ENCODE data around the gene NARF.

The NARF gene

GRCh38 chr17:82470065-82470464, 11.5 kb downstream of the NARF start:
- H3K27ac ChIP-seq (ENCODE audit: low read depth, low read length), result no peak overlapping the region
- peaks cover 10% of the 10 kb centered on the region; the same call in 1 of the 2 replicates for H3K36me3 ChIP-seq (ENCODE audit: low read length)
- H3K27me3 ChIP-seq (ENCODE audit: low read length), result no peaks in the 10 kb centered on the region
- H2AFZ ChIP-seq (ENCODE audit: low read depth, low read length, severe bottlenecking), result no peak overlapping the region
- no peak overlapping the region for H3K9ac ChIP-seq (ENCODE audit: low read length)
- H3K4me2 ChIP-seq (ENCODE audit: low read depth, low read length, poor library complexity, severe bottlenecking), result no peak overlapping the region
- no peak overlapping the region for H3K4me3 ChIP-seq (ENCODE audit: insufficient read depth, low read length, poor library complexity, severe bottlenecking)
- H3K9me3 ChIP-seq (ENCODE audit: insufficient read depth, low read length), result no peaks in the 10 kb centered on the region
- H3K9me2 ChIP-seq (replicated peaks; ENCODE audit: insufficient read depth, low read length), result no peaks in the 10 kb centered on the region
- no peaks in the 10 kb centered on the region for H3F3A ChIP-seq (ENCODE audit: insufficient read depth)
- H4K20me1 ChIP-seq (ENCODE audit: low read depth, low read length), result no peaks in the 10 kb centered on the region
- no peak for TF ChIP-seq EZH2phosphoT487 (conservative IDR thresholded peaks at IDR 0.05; ENCODE audit: low read length)
- no peak for TF ChIP-seq CTCF (IDR thresholded peaks at IDR 0.05; ENCODE audit: insufficient read depth, low read length, poor library complexity, severe bottlenecking)
- no peaks in the 10 kb centered on the region for H3K79me2 ChIP-seq (ENCODE audit: insufficient read depth, low read length)

- TF ChIP-seq CTCF (IDR thresholded peaks at IDR 0.05; ENCODE audit: insufficient read depth, low read length, poor library complexity, severe bottlenecking) (no peak), EZH2phosphoT487 (conservative IDR thresholded peaks at IDR 0.05; ENCODE audit: low read length) (no peak)
- Histone ChIP-seq H3K79me2 (ENCODE audit: insufficient read depth, low read length) (no peaks in the 10 kb centered on the region), H4K20me1 (ENCODE audit: low read depth, low read length) (no peaks in the 10 kb centered on the region), H3K4me3 (ENCODE audit: insufficient read depth, low read length, poor library complexity, severe bottlenecking) (no peak overlapping the region), H3K9ac (ENCODE audit: low read length) (no peak overlapping the region), H3F3A (ENCODE audit: insufficient read depth) (no peaks in the 10 kb centered on the region), H3K27ac (ENCODE audit: low read depth, low read length) (no peak overlapping the region), H3K27me3 (ENCODE audit: low read length) (no peaks in the 10 kb centered on the region), H3K9me2 (replicated peaks; ENCODE audit: insufficient read depth, low read length) (no peaks in the 10 kb centered on the region), H3K4me2 (ENCODE audit: low read depth, low read length, poor library complexity, severe bottlenecking) (no peak overlapping the region), H3K36me3 (ENCODE audit: low read length) (peaks cover 3% of the 10 kb centered on the region; the same call in 1 of the 2 replicates), H3K9me3 (ENCODE audit: insufficient read depth, low read length) (no peaks in the 10 kb centered on the region), H2AFZ (ENCODE audit: low read depth, low read length, severe bottlenecking) (no peak overlapping the region)
Observed at GRCh38 chr17:82474223-82475010, 15.9 kb downstream of the NARF start.

GRCh38 chr17:82475458-82475857, 16.9 kb downstream of the NARF start:
- Histone ChIP-seq H3K79me2 (ENCODE audit: insufficient read depth, low read length) (no peaks in the 10 kb centered on the region), H3F3A (ENCODE audit: insufficient read depth) (no peaks in the 10 kb centered on the region), H3K9me2 (replicated peaks; ENCODE audit: insufficient read depth, low read length) (no peaks in the 10 kb centered on the region), H3K27me3 (ENCODE audit: low read length) (no peaks in the 10 kb centered on the region), H3K4me3 (ENCODE audit: insufficient read depth, low read length, poor library complexity, severe bottlenecking) (no peak overlapping the region), H3K9me3 (ENCODE audit: insufficient read depth, low read length) (no peaks in the 10 kb centered on the region), H2AFZ (ENCODE audit: low read depth, low read length, severe bottlenecking) (no peak overlapping the region), H3K4me2 (ENCODE audit: low read depth, low read length, poor library complexity, severe bottlenecking) (no peak overlapping the region), H3K27ac (ENCODE audit: low read depth, low read length) (no peak overlapping the region), H3K36me3 (ENCODE audit: low read length) (peaks cover 3% of the 10 kb centered on the region; the same call in 1 of the 2 replicates), H4K20me1 (ENCODE audit: low read depth, low read length) (no peaks in the 10 kb centered on the region), H3K9ac (ENCODE audit: low read length) (no peak overlapping the region)
- TF ChIP-seq EZH2phosphoT487 (conservative IDR thresholded peaks at IDR 0.05; ENCODE audit: low read length), result no peak
- TF ChIP-seq CTCF (IDR thresholded peaks at IDR 0.05; ENCODE audit: insufficient read depth, low read length, poor library complexity, severe bottlenecking), result no peak

All from SU-DHL-6 (cell line).